ENCODE measurements around the gene SYNGR4. TPM values are rescaled to one million over a fixed set of nuclear protein-coding genes. Genes with fewer than 3 reads are reported as not detected.

SYNGR4 gene
- total RNA-seq, result not detected in 2 replicates

GRCh38 chr19:48363810-48364597 lies at the start of gene SYNGR4, which contains the start of gene TMEM143:
Gene SYNGR4 (plus strand): TSS chr19:48364367. CDS start chr19:48365843, 1,476 bp downstream.
Gene TMEM143 (minus strand): TSS chr19:48363940. CDS start chr19:48363920, 20 bp downstream.

GRCh38 chr19:48325265-48325910 lies 38.8 kb upstream of the SYNGR4 start, which contains the start of gene EMP3:
Gene EMP3 (plus strand): TSS chr19:48325552. CDS start chr19:48326845, 1,293 bp downstream.

GRCh38 chr19:48391100-48392005 lies 27.2 kb downstream of the SYNGR4 start, which contains the start of gene KDELR1:
Gene KDELR1 (minus strand): TSS chr19:48391551. CDS start chr19:48391358, 193 bp downstream.

GRCh38 chr19:48393559-48394330 lies 29.6 kb downstream of the SYNGR4 start, which contains the start of gene GRIN2D:
Gene GRIN2D (plus strand): TSS chr19:48393668. CDS start chr19:48398393, 4,725 bp downstream.

Other genes starting within 250 kb of the SYNGR4 start
- gene LIG1, start 194.0 kb upstream of the SYNGR4 start, total RNA-seq, result 6.8 and 9.6 TPM in 2 replicates
- gene ZSWIM9, start 193.7 kb upstream of the SYNGR4 start, total RNA-seq, result 0.97 and 1.8 TPM in 2 replicates
- 12.3 and 19.5 TPM in 2 replicates for gene CARD8, start 108.5 kb upstream of the SYNGR4 start, total RNA-seq
- 3.9 TPM in 1 of 2 replicates, not detected in the other for gene ZNF114, start 94.3 kb upstream of the SYNGR4 start, total RNA-seq
- 163 and 198 TPM in 2 replicates for gene EMP3, start 38.8 kb upstream of the SYNGR4 start, total RNA-seq
- gene TMEM143, start 427 bp upstream of the SYNGR4 start, total RNA-seq, result 5.5 and 5.8 TPM in 2 replicates
- 219 and 256 TPM in 2 replicates for gene KDELR1, start 27.2 kb downstream of the SYNGR4 start, total RNA-seq
- 1.1 and 1.3 TPM in 2 replicates for gene GRIN2D, start 29.3 kb downstream of the SYNGR4 start, total RNA-seq
- gene GRWD1, start 81.6 kb downstream of the SYNGR4 start, total RNA-seq, result 41.5 and 42.6 TPM in 2 replicates
- 0.36 and 0.49 TPM in 2 replicates for gene KCNJ14, start 91.2 kb downstream of the SYNGR4 start, total RNA-seq
- gene CYTH2, start 105.0 kb downstream of the SYNGR4 start, total RNA-seq, result 30.6 and 35.6 TPM in 2 replicates
- 0.49 TPM in 1 of 2 replicates, not detected in the other for gene LMTK3, start 147.5 kb downstream of the SYNGR4 start, total RNA-seq
- not detected in 2 replicates for gene SULT2B1, start 187.8 kb downstream of the SYNGR4 start, total RNA-seq
- not detected in 2 replicates for gene SPACA4, start 242.4 kb downstream of the SYNGR4 start, total RNA-seq

All from cardiac atrium fibroblast (primary cell).